GM12865 (cell line): ENCODE measurements around the gene ARMH2.

Experiments used
- DNase-seq: peaks from one replicate; pipeline ENCODE4 v3.0.0; 2010; ENCODE audit warnings: low read depth
- H3K4me3 ChIP-seq: 2 replicates; pipeline ENCODE4 v1.5.1; 2011; ENCODE audit warnings: mild to moderate bottlenecking, low read depth, low read length, control low read depth
- CTCF ChIP-seq: IDR thresholded peaks from 2 replicates; pipeline ENCODE4 v1.5.1; 2011; ENCODE audit warnings: low read length, control low read depth, low read depth, inconsistent platforms; ENCODE audit not compliant: insufficient read depth; ENCODE audit errors: missing control alignments

The ARMH2 gene

GRCh38 chr6:24838994-24839393 lies 40.3 kb upstream of the ARMH2 start:
- no peak overlapping the region for H3K4me3 ChIP-seq
- no peak for TF ChIP-seq CTCF

GRCh38 chr6:24838081-24838480 lies 39.4 kb upstream of the ARMH2 start:
- TF ChIP-seq CTCF, result no peak
- no peak overlapping the region for H3K4me3 ChIP-seq
- no peak for DNase-seq

More at GRCh38 chr6:24838994-24839393, 40.3 kb upstream of the ARMH2 start:
- no peak for DNase-seq

- TF ChIP-seq CTCF, result no peak
- DNase-seq, result no peak
- H3K4me3 ChIP-seq, result no peak overlapping the region
Observed at GRCh38 chr6:24836109-24836508, 37.4 kb upstream of the ARMH2 start.

GRCh38 chr6:24833711-24834386 lies 35.1 kb upstream of the ARMH2 start:
- no peak for DNase-seq
- no peak overlapping the region for H3K4me3 ChIP-seq
- TF ChIP-seq CTCF, result no peak

- H3K4me3 ChIP-seq, result no peak overlapping the region
- TF ChIP-seq CTCF, result no peak
- no peak for DNase-seq
Observed at GRCh38 chr6:24832794-24833193, 34.1 kb upstream of the ARMH2 start.

- DNase-seq, result no peak
- TF ChIP-seq CTCF, result no peak
- H3K4me3 ChIP-seq, result no peak overlapping the region
Observed at GRCh38 chr6:24831771-24832716, 33.3 kb upstream of the ARMH2 start.
